HEK293T (cell line): ENCODE measurements around the gene LIMS2.

Experiments used
- CTCF ChIA-PET: fragments of 350-600 bp; formaldehyde crosslinking; extraction: SDS; loops from one replicate; lab custom pipeline; 2021; ENCODE audit warnings: antibody characterized with exemption, inconsistent platforms; lab: Yijun Ruan, JAX
- POLR2A ChIA-PET: fragments of 350-600 bp; formaldehyde crosslinking; extraction: SDS; loops from one replicate; lab custom pipeline; 2020; ENCODE audit warnings: antibody characterized with exemption, inconsistent platforms; lab: Yijun Ruan, JAX
- DNase-seq: peaks from one replicate; pipeline ENCODE4 v3.0.0; 2012; ENCODE audit warnings: mixed read lengths; ENCODE audit errors: extremely low spot score
- ARNT ChIP-seq: fragments of 450-650 bp; IDR thresholded peaks from 2 replicates; pipeline ENCODE4 v1.6.1; 2017; ENCODE audit warnings: mild to moderate bottlenecking
- BHLHE40 ChIP-seq: fragments of 450-650 bp; IDR thresholded peaks from 2 replicates; pipeline ENCODE4 v1.6.1; 2016; ENCODE audit warnings: mild to moderate bottlenecking, moderate library complexity, borderline replicate concordance
- CTBP1 ChIP-seq: fragments of 450-650 bp; IDR thresholded peaks from 2 replicates; pipeline ENCODE4 v1.6.1; 2016; ENCODE audit warnings: borderline replicate concordance
- ELF4 ChIP-seq: fragments of 450-650 bp; IDR thresholded peaks from 2 replicates; pipeline ENCODE4 v1.6.1; 2017; ENCODE audit warnings: antibody characterized with exemption
- FOXA1 ChIP-seq: fragments of 450-650 bp; IDR thresholded peaks from 2 replicates; pipeline ENCODE4 v1.6.1; 2016; ENCODE audit warnings: mild to moderate bottlenecking
- FOXK2 ChIP-seq: fragments of 450-650 bp; IDR thresholded peaks from 2 replicates; pipeline ENCODE4 v1.6.1; 2016; ENCODE audit warnings: mild to moderate bottlenecking
- FOXM1 ChIP-seq: fragments of 450-650 bp; IDR thresholded peaks from 2 replicates; pipeline ENCODE4 v1.6.1; 2017; ENCODE audit warnings: mild to moderate bottlenecking, borderline replicate concordance
- HDGF ChIP-seq: fragments of 450-650 bp; IDR thresholded peaks from 2 replicates; pipeline ENCODE4 v1.6.1; 2017; ENCODE audit warnings: antibody characterized with exemption, borderline replicate concordance
- L3MBTL2 ChIP-seq: fragments of 450-650 bp; conservative IDR thresholded peaks from 2 replicates; pipeline ENCODE4 v1.6.1; 2016; ENCODE audit warnings: mild to moderate bottlenecking
- LEF1 ChIP-seq: fragments of 450-650 bp; IDR thresholded peaks from 2 replicates; pipeline ENCODE4 v1.6.1; 2017; ENCODE audit warnings: mild to moderate bottlenecking, borderline replicate concordance
- NFRKB ChIP-seq: fragments of 450-650 bp; IDR thresholded peaks from 2 replicates; pipeline ENCODE4 v1.6.1; 2016; ENCODE audit warnings: mild to moderate bottlenecking, moderate library complexity
- PKNOX1 ChIP-seq: fragments of 450-650 bp; IDR thresholded peaks from 2 replicates; pipeline ENCODE4 v1.6.1; 2016
- SP1 ChIP-seq: fragments of 450-650 bp; IDR thresholded peaks from 2 replicates; pipeline ENCODE4 v1.6.1; 2017
- SUZ12 ChIP-seq: fragments of 450-650 bp; IDR thresholded peaks from 2 replicates; pipeline ENCODE4 v1.6.1; 2016; ENCODE audit warnings: mild to moderate bottlenecking
- TARDBP ChIP-seq: fragments of 450-650 bp; IDR thresholded peaks from 2 replicates; pipeline ENCODE4 v1.6.1; 2016
- ZNF384 ChIP-seq: fragments of 450-650 bp; IDR thresholded peaks from 2 replicates; pipeline ENCODE4 v1.6.1; 2016

Gene LIMS2

DNA sequence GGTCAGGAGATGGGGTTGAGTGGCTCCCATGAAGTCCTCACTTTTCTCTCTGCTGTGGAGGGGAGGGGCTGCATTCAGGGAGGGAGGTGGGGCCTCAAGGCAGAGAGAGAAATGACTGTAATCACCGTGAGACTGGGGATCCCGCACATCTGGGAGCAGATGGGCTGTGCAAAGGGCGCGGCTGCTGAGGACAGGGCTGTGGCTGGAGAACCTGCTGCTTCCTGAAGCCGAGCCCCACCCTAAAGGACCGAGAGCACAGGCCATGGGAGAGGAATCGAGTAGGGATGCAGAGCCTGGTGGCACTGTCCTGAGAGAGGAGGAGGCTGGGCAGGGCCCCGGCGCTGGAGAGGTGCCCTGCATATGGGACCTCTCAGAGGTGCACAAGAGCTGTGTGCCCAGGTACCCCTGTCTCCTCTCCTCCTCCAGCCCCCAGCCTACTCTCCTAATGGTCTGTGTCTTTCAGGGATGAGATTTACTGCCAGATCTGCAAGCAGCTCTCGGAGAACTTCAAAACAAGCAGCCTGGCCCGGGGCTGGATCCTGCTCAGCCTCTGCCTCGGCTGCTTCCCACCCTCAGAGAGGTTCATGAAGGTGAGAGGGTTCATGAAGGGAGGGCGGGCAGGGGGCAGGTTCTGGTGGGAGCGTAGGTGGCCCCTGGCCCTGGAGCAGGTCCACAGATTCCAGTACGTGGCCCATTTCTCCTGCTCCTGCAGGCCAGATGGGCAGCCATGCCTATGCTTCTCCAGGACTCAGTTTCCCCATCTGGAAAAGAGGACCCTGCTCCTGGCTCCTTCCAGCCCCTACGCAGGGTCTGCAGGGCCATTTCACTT lies 55.2 kb downstream of the LIMS2 start:
- ChIA-PET CTCF (no interaction called here), POLR2A (no interaction called here)
- TF ChIP-seq SP1 (no peak), SUZ12 (no peak), ZNF384 (no peak), FOXA1 (no peak), TARDBP (no peak), NFRKB (no peak), CTBP1 (no peak), ARNT (no peak), FOXM1 (no peak), HDGF (no peak), BHLHE40 (no peak), L3MBTL2 (no peak), FOXK2 (no peak), PKNOX1 (no peak), LEF1 (no peak), ELF4 (no peak)
- no peak for DNase-seq

DNA sequence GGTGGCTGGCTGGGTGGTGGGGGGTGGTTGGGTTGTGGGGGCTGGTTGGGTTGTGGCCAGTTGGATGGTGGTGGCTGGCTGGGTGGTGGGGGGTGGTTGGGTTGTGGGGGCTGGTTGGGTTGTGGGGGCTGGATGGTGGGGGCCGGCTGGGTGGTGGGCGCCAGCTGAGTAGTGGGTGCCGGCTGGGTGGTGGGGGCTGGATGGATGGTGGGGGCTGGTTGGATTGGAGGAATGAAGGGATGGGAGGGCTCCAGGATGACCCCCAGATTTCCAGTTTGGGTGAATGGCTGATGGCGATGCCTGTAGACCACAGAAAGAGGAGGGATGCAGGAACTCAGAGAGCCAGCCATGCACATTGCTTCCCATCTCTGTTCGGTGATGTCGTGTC lies 56.1 kb downstream of the LIMS2 start:
- ChIA-PET POLR2A (no interaction called here), CTCF (no interaction called here)
- no peak for TF ChIP-seq CTBP1
- no peak for TF ChIP-seq SP1
- TF ChIP-seq SUZ12: no peak
- TF ChIP-seq PKNOX1: no peak
- no peak for TF ChIP-seq BHLHE40
- no peak for TF ChIP-seq FOXM1
- TF ChIP-seq LEF1: no peak
- TF ChIP-seq L3MBTL2: no peak
- TF ChIP-seq FOXA1: no peak
- no peak for TF ChIP-seq ELF4
- no peak for TF ChIP-seq ARNT
- TF ChIP-seq HDGF: no peak
- no peak for TF ChIP-seq NFRKB
- TF ChIP-seq ZNF384: no peak
- no peak for DNase-seq

GRCh38 chr2:127618551-127619202 lies 56.7 kb downstream of the LIMS2 start:
- ChIA-PET POLR2A (no interaction called here), CTCF (no interaction called here)
- TF ChIP-seq NFRKB (no peak), FOXA1 (no peak), PKNOX1 (no peak), L3MBTL2 (no peak)
- DNase-seq: no peak

DNA sequence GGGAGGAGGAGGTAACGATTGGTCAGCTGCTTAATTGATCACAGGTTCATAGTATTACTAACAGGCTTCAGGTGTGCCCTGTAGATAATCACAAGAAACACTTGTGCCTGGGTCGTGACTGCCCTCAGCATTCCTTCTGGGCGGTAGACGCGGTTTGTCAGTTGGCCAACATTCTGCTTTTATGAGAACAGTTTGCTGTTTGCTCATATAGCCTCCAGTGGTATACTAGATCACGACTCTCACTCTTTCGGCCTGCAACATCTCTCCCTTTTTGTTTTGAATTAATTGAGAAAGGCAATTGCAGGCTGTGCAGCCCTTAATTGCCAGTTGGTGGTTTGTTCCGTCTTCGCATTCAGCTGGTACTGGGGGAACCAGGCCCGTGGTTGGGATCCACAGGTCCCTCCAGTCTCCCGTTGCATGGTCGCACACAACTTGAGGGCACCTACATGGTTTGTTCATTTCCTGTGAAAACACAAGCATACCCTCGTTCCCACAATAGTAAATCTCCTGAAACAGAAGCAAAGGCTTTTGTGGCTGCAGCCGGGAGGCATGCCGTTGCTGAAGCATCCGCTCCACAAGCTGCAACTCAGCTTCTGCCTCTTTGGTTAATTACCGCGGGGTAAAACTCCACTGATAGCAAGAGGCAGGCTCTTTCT lies 59.7 kb downstream of the LIMS2 start:
- DNase-seq: no peak
- CTCF ChIA-PET: no interaction called here
- TF ChIP-seq LEF1 (no peak), FOXM1 (no peak)
- POLR2A ChIA-PET: no interaction called here

GRCh38 chr2:127614731-127615130 lies 60.6 kb downstream of the LIMS2 start:
- ChIA-PET POLR2A (no interaction called here), CTCF (no interaction called here)
- TF ChIP-seq FOXK2 (no peak), FOXM1 (no peak), HDGF (no peak), FOXA1 (no peak), L3MBTL2 (no peak), PKNOX1 (no peak), SUZ12 (no peak), ARNT (no peak), CTBP1 (no peak), LEF1 (no peak), ZNF384 (no peak), ELF4 (no peak), BHLHE40 (no peak), SP1 (no peak), TARDBP (no peak)
- DNase-seq: no peak
